Measurements from ENCODE around the gene EVI5. TPM values are rescaled to one million over a fixed set of nuclear protein-coding genes. Genes with fewer than 3 reads are reported as not detected.

EVI5 gene
- polyA plus RNA-seq, 2 of the 4 experiments (the other 2 are of a cell fraction) = 10.2 to 10.4 TPM

DNA sequence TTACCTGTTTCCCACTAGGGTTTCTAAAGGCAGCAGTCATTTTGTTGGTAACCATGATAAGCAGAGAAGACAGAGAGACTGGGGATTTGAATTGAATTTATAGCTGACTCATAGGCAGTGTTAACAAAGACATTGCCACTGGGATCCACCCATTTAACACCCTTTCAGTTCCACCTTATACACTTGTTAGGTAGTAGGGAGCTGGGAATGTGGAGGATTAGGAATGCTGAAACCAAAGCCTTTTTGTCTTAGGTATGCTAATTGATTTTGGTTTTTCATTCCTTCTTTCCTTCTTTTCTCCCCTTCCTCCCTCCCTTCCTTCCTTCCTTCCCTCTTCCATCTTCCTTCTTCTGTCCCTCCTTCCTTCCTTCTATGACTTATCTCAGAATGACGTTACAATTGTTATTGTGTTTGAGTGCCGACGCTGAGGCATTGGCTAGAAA, 7.5 kb upstream of the EVI5 start:
- CTCF ChIA-PET = interaction anchor here (1.3 to 1.6 kb wide), 3 partner anchors 11 to 39 kb away, joined by 3 read pairs; partner anchors contain the start of gene RPL5
- ATAC-seq = no peak

DNA sequence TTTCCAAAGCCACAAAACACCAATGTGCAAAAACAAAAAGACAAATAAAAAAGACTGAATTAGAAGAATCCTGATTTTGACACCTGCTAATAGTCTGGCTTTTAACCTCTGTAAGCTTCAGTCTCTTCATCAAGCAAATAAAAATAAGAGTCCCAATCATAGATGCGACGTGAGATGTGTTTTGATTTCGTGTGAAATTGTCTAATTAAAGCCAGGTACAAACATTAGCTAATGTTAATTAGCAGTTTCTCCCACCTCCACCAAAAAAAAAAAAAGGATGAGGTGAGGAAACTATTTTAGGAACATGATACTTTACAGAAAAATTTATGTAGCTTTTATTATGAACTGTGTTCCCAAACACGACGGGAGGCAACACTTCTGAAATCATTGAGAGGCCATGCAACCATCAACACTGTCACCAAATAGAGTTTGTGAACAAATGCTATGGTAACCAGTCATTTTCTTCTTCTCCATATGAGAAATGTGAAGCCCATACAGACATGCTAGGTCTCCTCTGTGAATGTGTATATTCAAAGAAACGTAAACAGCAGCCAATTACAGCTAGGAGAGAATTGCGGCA, 6.7 kb upstream of the EVI5 start:
- Histone ChIP-seq H3K4me2 (no peak overlapping the region; the same call in 2 of the 3 replicates), H3K4me3 (no peak overlapping the region), H3K27ac (no peak overlapping the region), H3K4me1 (peaks cover 7% of the 10 kb centered on the region; the same call in 1 of the 3 replicates), H3K9me3 (no peaks in the 10 kb centered on the region)
- DNase-seq (ENCODE audit: low read depth in 1 of 2, low spot score in 1 of 2) (no peak), FAIRE-seq (no peak), ATAC-seq (no peak)
- ChIA-PET CTCF (interaction anchor here (1.5 to 1.6 kb wide), 2 partner anchors 12 to 20 kb away, joined by 3 read pairs; no protein-coding TSS in a partner anchor), POLR2A (no interaction called here)
- WGBS (ENCODE audit: missing lambda C conversion rate) = 74% methylated on average over 7 of the region's 7 CpGs
- no peak for TF ChIP-seq SMC3 (IDR thresholded peaks at IDR 0.05)

More for the DNA sequence above, 7.5 kb upstream of the EVI5 start:
- POLR2A ChIA-PET = no interaction called here
- DNase-seq (ENCODE audit: low read depth in 1 of 2, low spot score in 1 of 2) (peak in 1 of 2 experiments; percentile 22), FAIRE-seq (no peak)
- Histone ChIP-seq H3K27ac (no peak overlapping the region), H3K4me1 (peaks cover 7% of the 10 kb centered on the region; the same call in 1 of the 3 replicates), H3K9me3 (no peaks in the 10 kb centered on the region), H3K4me3 (no peak overlapping the region), H3K4me2 (peak overlapping the region; percentile 29; the same call in 1 of the 3 replicates)
- TF ChIP-seq, protein P1, sequence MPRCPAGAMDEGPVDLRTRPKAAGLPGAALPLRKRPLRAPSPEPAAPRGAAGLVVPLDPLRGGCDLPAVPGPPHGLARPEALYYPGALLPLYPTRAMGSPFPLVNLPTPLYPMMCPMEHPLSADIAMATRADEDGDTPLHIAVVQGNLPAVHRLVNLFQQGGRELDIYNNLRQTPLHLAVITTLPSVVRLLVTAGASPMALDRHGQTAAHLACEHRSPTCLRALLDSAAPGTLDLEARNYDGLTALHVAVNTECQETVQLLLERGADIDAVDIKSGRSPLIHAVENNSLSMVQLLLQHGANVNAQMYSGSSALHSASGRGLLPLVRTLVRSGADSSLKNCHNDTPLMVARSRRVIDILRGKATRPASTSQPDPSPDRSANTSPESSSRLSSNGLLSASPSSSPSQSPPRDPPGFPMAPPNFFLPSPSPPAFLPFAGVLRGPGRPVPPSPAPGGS (IDR thresholded peaks at IDR 0.05) = no peak
- TF ChIP-seq RARB (CRISPR knock-in tag; IDR thresholded peaks at IDR 0.05) = no peak
- no peak for TF ChIP-seq HOXA7 (CRISPR knock-in tag; IDR thresholded peaks at IDR 0.05)
- TF ChIP-seq FOSB (CRISPR knock-in tag; IDR thresholded peaks at IDR 0.05) = no peak
- no peak for TF ChIP-seq FOXS1 (CRISPR knock-in tag; IDR thresholded peaks at IDR 0.05)
- TF ChIP-seq, protein P2, sequence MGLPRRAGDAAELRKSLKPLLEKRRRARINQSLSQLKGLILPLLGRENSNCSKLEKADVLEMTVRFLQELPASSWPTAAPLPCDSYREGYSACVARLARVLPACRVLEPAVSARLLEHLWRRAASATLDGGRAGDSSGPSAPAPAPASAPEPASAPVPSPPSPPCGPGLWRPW (IDR thresholded peaks at IDR 0.05) = no peak
- TF ChIP-seq POLR2A (IDR thresholded peaks at IDR 0.05; ENCODE audit: low read length) = no peak
- TF ChIP-seq, protein P3, sequence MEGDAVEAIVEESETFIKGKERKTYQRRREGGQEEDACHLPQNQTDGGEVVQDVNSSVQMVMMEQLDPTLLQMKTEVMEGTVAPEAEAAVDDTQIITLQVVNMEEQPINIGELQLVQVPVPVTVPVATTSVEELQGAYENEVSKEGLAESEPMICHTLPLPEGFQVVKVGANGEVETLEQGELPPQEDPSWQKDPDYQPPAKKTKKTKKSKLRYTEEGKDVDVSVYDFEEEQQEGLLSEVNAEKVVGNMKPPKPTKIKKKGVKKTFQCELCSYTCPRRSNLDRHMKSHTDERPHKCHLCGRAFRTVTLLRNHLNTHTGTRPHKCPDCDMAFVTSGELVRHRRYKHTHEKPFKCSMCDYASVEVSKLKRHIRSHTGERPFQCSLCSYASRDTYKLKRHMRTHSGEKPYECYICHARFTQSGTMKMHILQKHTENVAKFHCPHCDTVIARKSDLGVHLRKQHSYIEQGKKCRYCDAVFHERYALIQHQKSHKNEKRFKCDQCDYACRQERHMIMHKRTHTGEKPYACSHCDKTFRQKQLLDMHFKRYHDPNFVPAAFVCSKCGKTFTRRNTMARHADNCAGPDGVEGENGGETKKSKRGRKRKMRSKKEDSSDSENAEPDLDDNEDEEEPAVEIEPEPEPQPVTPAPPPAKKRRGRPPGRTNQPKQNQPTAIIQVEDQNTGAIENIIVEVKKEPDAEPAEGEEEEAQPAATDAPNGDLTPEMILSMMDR (IDR thresholded peaks at IDR 0.05) = no peak
- TF ChIP-seq, protein P4, sequence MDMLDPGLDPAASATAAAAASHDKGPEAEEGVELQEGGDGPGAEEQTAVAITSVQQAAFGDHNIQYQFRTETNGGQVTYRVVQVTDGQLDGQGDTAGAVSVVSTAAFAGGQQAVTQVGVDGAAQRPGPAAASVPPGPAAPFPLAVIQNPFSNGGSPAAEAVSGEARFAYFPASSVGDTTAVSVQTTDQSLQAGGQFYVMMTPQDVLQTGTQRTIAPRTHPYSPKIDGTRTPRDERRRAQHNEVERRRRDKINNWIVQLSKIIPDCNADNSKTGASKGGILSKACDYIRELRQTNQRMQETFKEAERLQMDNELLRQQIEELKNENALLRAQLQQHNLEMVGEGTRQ (IDR thresholded peaks at IDR 0.05) = no peak
- WGBS (ENCODE audit: missing lambda C conversion rate) = 85% methylated on average over 3 of the region's 3 CpGs

DNA sequence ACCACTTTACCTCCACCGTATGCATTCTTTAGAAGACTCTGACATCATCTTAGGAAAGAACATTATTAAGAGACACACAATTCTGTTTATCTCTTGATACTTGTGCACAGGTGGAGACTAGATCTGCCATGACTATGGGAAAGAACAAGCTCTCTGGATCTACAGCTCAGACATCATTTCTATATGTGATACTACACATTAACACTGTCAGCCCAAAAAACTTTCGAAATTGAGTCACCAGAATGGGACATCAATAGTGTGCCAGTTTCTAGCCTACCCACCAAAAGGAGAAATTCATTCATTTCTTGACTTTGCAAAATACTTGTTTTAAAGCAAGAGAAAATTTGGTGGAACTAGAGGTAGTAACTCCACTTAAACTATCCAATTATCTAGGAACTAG, 6.0 kb upstream of the EVI5 start:
- Histone ChIP-seq H3K4me3 (no peak overlapping the region), H3K27ac (no peak overlapping the region), H3K4me1 (peaks cover 7% of the 10 kb centered on the region; the same call in 1 of the 3 replicates), H3K9me3 (no peaks in the 10 kb centered on the region), H3K4me2 (no peak overlapping the region)
- no peak for DNase-seq (ENCODE audit: low read depth in 1 of 2, low spot score in 1 of 2)
- ChIA-PET POLR2A (no interaction called here), CTCF (interaction anchor here (0.8 kb wide), 1 partner anchor 26 kb away, joined by 4 read pairs; no protein-coding TSS in a partner anchor)
- ATAC-seq = no peak
- no peak for FAIRE-seq
- no peak for TF ChIP-seq POLR2A (IDR thresholded peaks at IDR 0.05; ENCODE audit: low read length)
- 80% methylated on average over 2 of the region's 2 CpGs for WGBS (ENCODE audit: missing lambda C conversion rate)

DNA sequence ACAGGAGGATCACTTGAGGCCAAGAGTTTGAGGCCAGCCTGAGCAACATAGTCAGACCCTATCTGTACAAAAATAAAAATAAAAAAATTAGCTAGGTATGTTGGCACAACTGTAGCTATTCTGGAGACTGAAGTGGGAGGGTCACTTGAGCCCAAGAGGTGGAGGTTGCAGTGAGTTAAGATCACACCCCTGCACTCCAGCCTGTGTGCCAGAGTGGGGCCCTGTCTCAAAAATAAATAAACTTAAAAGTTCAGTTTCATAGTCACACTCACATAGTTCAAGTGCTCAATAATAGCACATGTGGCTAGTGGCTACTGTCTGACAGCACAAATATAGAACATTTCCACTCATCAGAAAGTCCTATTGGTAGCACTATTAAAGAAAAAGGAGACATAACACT, 5.2 kb upstream of the EVI5 start:
- no peak for ATAC-seq
- FAIRE-seq = no peak
- ChIA-PET POLR2A (interaction anchor here (1.0 kb wide), 1 partner anchor 41 kb away, joined by 3 read pairs; no protein-coding TSS in a partner anchor), CTCF (interaction anchor here (0.8 kb wide), 1 partner anchor 26 kb away, joined by 4 read pairs; no protein-coding TSS in a partner anchor)
- Histone ChIP-seq H3K9me3 (no peaks in the 10 kb centered on the region), H3K27ac (no peak overlapping the region), H3K4me1 (peaks cover 7% of the 10 kb centered on the region; the same call in 1 of the 3 replicates), H3K4me2 (no peak overlapping the region), H3K4me3 (no peak overlapping the region)
- TF ChIP-seq RARB (CRISPR knock-in tag; IDR thresholded peaks at IDR 0.05) (no peak), TP53 (CRISPR knock-in tag; IDR thresholded peaks at IDR 0.05) (no peak), CHD2 (IDR thresholded peaks at IDR 0.05; ENCODE audit: low read length, partially characterized antibody) (no peak), CBX8 (IDR thresholded peaks at IDR 0.05) (no peak), CBX2 (IDR thresholded peaks at IDR 0.05; ENCODE audit: borderline replicate concordance, low read depth) (no peak), KDM1A (IDR thresholded peaks at IDR 0.05; ENCODE audit: low read depth) (no peak), RCOR1 (IDR thresholded peaks at IDR 0.05; ENCODE audit: low read depth, low read length) (no peak), ESRRA (IDR thresholded peaks at IDR 0.05; ENCODE audit: borderline replicate concordance, low read length) (no peak), HDAC2 (IDR thresholded peaks at IDR 0.05) (no peak)
- no peak for DNase-seq (ENCODE audit: low read depth in 1 of 2, low spot score in 1 of 2)
